ENCODE results near the gene RAB10. TPM values are rescaled to one million over a fixed set of nuclear protein-coding genes. Genes with fewer than 3 reads are reported as not detected.
"Not testable (repeated sequence)": the region's sequence is repeated elsewhere in the genome, so short reads cannot be mapped to it uniquely, and the experiment has no call there.

The RAB10 gene
- total RNA-seq, 1 experiment from 2014 or later = 167 TPM

DNA sequence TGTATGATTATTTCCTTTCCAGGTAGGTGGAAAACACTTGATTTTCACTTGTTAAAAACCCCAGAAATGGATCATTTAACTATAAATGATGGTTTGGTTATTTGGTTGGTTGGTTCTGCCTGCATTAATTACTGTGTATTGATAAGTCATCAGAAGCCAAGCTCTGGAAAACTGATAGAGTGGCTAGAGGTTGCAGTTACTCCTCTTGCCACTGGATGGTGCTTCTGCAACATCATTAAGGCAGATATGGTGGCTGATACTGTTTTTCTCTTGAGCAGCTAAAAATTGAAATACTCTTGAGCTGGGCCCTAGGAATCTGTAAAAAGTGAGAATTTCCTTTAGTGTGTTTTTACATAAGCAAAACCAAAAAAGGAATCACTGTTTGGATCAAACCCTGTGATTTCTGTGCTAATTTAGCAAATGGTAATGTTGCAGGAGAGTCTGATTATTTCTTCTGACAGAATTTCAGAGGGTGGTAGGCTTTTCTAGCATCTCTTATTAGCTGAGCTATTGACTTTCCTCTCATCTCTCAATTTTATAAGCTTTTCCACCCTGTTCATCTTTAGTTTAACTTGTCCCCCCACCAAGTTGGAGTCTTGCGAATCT lies 54.3 kb downstream of the RAB10 start:
- 0 out of 4 replicates have a peak, but pooled peaks cover 0 to 3% of the 10 kb centered on the region in 2 experiments for H3K36me3 ChIP-seq (ENCODE audit: control insufficient read depth in 1 of 2, insufficient read depth in 2 of 2, low read length in 2 of 2)
- POLR2A ChIA-PET = no interaction called here

DNA sequence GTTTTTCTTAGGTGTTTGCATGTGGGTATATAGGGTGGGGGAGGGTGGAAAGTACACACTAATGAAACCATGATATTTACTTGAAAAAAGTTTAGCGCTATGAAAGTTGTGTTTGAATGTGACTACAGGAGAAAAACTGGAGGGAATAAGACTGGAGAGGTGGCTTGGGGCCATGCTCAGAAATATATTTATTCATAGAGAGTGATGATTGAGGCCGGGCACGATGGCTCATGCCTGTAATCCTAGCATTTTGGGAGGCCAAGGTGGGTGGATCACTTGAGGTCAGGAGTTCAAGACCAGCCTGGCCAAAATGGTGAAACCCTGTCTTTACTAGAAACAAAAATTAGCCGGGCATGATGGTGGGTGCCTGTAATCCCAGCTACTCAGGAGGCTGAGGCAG lies 55.0 kb downstream of the RAB10 start:
- H3K27ac ChIP-seq (ENCODE audit: low read depth, low read length); H2AFZ ChIP-seq (ENCODE audit: low read depth, low read length, poor library complexity, severe bottlenecking); H3K9me2 ChIP-seq (ENCODE audit: insufficient read depth); H3K4me2 ChIP-seq (ENCODE audit: low read length); POLR2A ChIA-PET; H3K9ac ChIP-seq (ENCODE audit: low read length); DNase-seq (ENCODE audit: low read depth, low spot score); ATAC-seq; BruUV-seq (replicated peaks); RAD21 ChIA-PET (ENCODE audit: low non-redundant PET in 1 of 2, low total read pairs in 2 of 2, uncharacterized antibody in 2 of 2, unreplicated experiment in 2 of 2); H3K9me3 ChIP-seq (ENCODE audit: control insufficient read depth in 1 of 2, insufficient read depth in 1 of 2, low read depth in 1 of 2, low read length in 2 of 2); H3K4me3 ChIP-seq (replicated peaks in 1 of 2; ENCODE audit: low read depth in 1 of 2, low read length in 2 of 2); H3K36me3 ChIP-seq (ENCODE audit: control insufficient read depth in 1 of 2, insufficient read depth in 2 of 2, low read length in 2 of 2); CTCF ChIA-PET; H3K27me3 ChIP-seq (ENCODE audit: insufficient read depth, low read length): not testable (repeated sequence)
- H3K4me1 ChIP-seq (ENCODE audit: control insufficient read depth in 1 of 2, insufficient read depth in 2 of 2, low read length in 2 of 2) = peaks cover 18 to 27% of the 10 kb centered on the region in 2 experiments
- peaks cover 30% of the 10 kb centered on the region; the same call in 1 of the 2 replicates for H4K20me1 ChIP-seq (ENCODE audit: insufficient read depth)
- intact Hi-C loops (cut with micrococcal nuclease) = loop anchor here (2.0 kb wide), 1 partner anchor 56 kb away; no protein-coding TSS in a partner anchor
- peaks cover 97% of the 10 kb centered on the region for H3K79me2 ChIP-seq (ENCODE audit: insufficient read depth, low read length)

More for the DNA sequence above, 54.3 kb downstream of the RAB10 start:
- Histone ChIP-seq H3K4me3 (replicated peaks in 1 of 2; ENCODE audit: low read depth in 1 of 2, low read length in 2 of 2) (no peak overlapping the region), H2AFZ (ENCODE audit: low read depth, low read length, poor library complexity, severe bottlenecking) (no peak overlapping the region), H3K27me3 (ENCODE audit: insufficient read depth, low read length) (no peaks in the 10 kb centered on the region), H4K20me1 (ENCODE audit: insufficient read depth) (peaks cover 30% of the 10 kb centered on the region; the same call in 1 of the 2 replicates), H3K4me2 (ENCODE audit: low read length) (no peak overlapping the region), H3K9me3 (ENCODE audit: control insufficient read depth in 1 of 2, insufficient read depth in 1 of 2, low read depth in 1 of 2, low read length in 2 of 2) (no peaks in the 10 kb centered on the region), H3K27ac (ENCODE audit: low read depth, low read length) (no peak overlapping the region), H3K9me2 (ENCODE audit: insufficient read depth) (no peaks in the 10 kb centered on the region), H3K4me1 (ENCODE audit: control insufficient read depth in 1 of 2, insufficient read depth in 2 of 2, low read length in 2 of 2) (peaks cover 18 to 32% of the 10 kb centered on the region in 2 experiments), H3K79me2 (ENCODE audit: insufficient read depth, low read length) (peaks cover 97% of the 10 kb centered on the region), H3K9ac (ENCODE audit: low read length) (no peak overlapping the region)
- intact Hi-C loops (cut with micrococcal nuclease) = loop anchor here (2.0 kb wide), 1 partner anchor 57 kb away; no protein-coding TSS in a partner anchor
- ChIA-PET RAD21 (ENCODE audit: low non-redundant PET in 1 of 2, low total read pairs in 2 of 2, uncharacterized antibody in 2 of 2, unreplicated experiment in 2 of 2) (no interaction called here), CTCF (interaction anchor here (0.5 to 2.1 kb wide), 7 partner anchors 9 to 97 kb away, joined by 3 to 6 read pairs (median 4); no protein-coding TSS in a partner anchor)
- DNase-seq (ENCODE audit: low read depth, low spot score) (no peak), ATAC-seq (peak; percentile 65)
- peak; percentile 68 for TF ChIP-seq RAD21 (IDR thresholded peaks at IDR 0.05; ENCODE audit: low read depth)
- TF ChIP-seq, protein P1, sequence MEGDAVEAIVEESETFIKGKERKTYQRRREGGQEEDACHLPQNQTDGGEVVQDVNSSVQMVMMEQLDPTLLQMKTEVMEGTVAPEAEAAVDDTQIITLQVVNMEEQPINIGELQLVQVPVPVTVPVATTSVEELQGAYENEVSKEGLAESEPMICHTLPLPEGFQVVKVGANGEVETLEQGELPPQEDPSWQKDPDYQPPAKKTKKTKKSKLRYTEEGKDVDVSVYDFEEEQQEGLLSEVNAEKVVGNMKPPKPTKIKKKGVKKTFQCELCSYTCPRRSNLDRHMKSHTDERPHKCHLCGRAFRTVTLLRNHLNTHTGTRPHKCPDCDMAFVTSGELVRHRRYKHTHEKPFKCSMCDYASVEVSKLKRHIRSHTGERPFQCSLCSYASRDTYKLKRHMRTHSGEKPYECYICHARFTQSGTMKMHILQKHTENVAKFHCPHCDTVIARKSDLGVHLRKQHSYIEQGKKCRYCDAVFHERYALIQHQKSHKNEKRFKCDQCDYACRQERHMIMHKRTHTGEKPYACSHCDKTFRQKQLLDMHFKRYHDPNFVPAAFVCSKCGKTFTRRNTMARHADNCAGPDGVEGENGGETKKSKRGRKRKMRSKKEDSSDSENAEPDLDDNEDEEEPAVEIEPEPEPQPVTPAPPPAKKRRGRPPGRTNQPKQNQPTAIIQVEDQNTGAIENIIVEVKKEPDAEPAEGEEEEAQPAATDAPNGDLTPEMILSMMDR (IDR thresholded peaks at IDR 0.05 in 2 of 3, conservative IDR thresholded peaks at IDR 0.05 in 1 of 3; ENCODE audit: borderline replicate concordance in 1 of 3, insufficient read depth in 1 of 3, low read depth in 2 of 3, low read length in 2 of 3) = peak; percentile 31 to 85 (median 74); a peak in 5 of 6 replicates
- TF ChIP-seq POLR2A (IDR thresholded peaks at IDR 0.05; ENCODE audit: borderline replicate concordance, extremely low read depth, insufficient read depth, insufficient read length) = no peak
- no TSS peak for BruUV-seq (replicated peaks)

Measured in HCT116 (cell line).